Ovary (tissue), 3 donors: ENCODE measurements around the gene CRB1.

Experiments
- EP300 ChIP-seq: sonication (generic); formaldehyde crosslinking; IDR thresholded peaks from one replicate; pipeline ENCODE4 v1.6.1; 2017; ENCODE audit warnings: antibody characterized with exemption
- POLR2A ChIP-seq: fragments of 450-650 bp; IDR thresholded peaks from one replicate; pipeline ENCODE4 v1.6.1; 2017; ENCODE audit warnings: antibody characterized with exemption, mild to moderate bottlenecking, moderate library complexity
- TF ChIP-seq, protein P1 (sequence below), 3 donors: fragments of 450-650 bp in 2 of 3; fragments of 200-600 bp in 1 of 3; IDR thresholded peaks; one replicate each; pipeline versions ENCODE4 v1.5.1 to v1.8.0; 2016 to 2022; ENCODE audit warnings: antibody characterized with exemption in 3 of 3, mild to moderate bottlenecking in 1 of 3
- donor health status: DM: no; HTN: no; CAD: no.

DNA sequence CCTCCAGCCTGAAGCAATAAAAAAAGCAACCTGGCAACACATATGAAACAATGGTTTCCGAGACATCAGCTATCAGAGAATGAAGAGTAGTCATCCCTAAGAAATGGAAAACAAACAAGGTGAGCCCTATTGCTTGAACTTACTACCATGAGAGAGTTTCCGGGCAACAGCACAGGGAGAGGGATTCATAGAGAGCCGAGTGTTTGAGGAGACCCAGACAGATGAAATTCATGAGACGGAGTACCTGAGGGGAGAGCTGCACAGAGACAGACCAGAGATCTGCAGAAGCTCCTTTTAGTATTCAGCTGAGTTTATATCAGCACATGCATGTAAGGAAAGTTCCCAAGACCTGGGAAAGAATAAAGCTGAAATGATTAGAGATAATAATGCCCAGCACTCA, 19.8 kb downstream of the CRB1 start:
- TF ChIP-seq, protein P1, sequence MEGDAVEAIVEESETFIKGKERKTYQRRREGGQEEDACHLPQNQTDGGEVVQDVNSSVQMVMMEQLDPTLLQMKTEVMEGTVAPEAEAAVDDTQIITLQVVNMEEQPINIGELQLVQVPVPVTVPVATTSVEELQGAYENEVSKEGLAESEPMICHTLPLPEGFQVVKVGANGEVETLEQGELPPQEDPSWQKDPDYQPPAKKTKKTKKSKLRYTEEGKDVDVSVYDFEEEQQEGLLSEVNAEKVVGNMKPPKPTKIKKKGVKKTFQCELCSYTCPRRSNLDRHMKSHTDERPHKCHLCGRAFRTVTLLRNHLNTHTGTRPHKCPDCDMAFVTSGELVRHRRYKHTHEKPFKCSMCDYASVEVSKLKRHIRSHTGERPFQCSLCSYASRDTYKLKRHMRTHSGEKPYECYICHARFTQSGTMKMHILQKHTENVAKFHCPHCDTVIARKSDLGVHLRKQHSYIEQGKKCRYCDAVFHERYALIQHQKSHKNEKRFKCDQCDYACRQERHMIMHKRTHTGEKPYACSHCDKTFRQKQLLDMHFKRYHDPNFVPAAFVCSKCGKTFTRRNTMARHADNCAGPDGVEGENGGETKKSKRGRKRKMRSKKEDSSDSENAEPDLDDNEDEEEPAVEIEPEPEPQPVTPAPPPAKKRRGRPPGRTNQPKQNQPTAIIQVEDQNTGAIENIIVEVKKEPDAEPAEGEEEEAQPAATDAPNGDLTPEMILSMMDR (IDR thresholded peaks at IDR 0.05), result no peak
- TF ChIP-seq EP300 (no peak), POLR2A (no peak)
